ENCODE results near the gene HIC1.

Gene HIC1

GRCh38 chr17:2077040-2077439 is 22.1 kb downstream of the HIC1 start:
- no peak for DNase-seq

- DNase-seq = no peak
These were observed 26.7 kb downstream of the HIC1 start for GRCh38 chr17:2081564-2081963.

GRCh38 chr17:2082003-2082781 is 27.3 kb downstream of the HIC1 start:
- DNase-seq = no peak

GRCh38 chr17:2083613-2084035 is 28.7 kb downstream of the HIC1 start:
- peak; percentile 71 for DNase-seq

- DNase-seq = no peak
These were observed 29.3 kb downstream of the HIC1 start for GRCh38 chr17:2084036-2084765.

- DNase-seq = no peak
These were observed 30.1 kb downstream of the HIC1 start for GRCh38 chr17:2084766-2085647.

GRCh38 chr17:2085648-2085949 is 30.7 kb downstream of the HIC1 start:
- no peak for DNase-seq

- DNase-seq = no peak
These were observed 31.4 kb downstream of the HIC1 start for GRCh38 chr17:2086306-2086705.

- DNase-seq = peak; percentile 74
These were observed 32.8 kb downstream of the HIC1 start for GRCh38 chr17:2087597-2088211.

GRCh38 chr17:2089021-2089422 is 34.1 kb downstream of the HIC1 start:
- DNase-seq = no peak

- no peak for DNase-seq
These were observed 35.3 kb downstream of the HIC1 start for GRCh38 chr17:2090210-2090641.

GRCh38 chr17:2090804-2091534 is 36.1 kb downstream of the HIC1 start:
- DNase-seq = no peak

- DNase-seq = no peak
These were observed 37.4 kb downstream of the HIC1 start for GRCh38 chr17:2092253-2092652.

- no peak for DNase-seq
These were observed 38.4 kb downstream of the HIC1 start for GRCh38 chr17:2093349-2093748.

- no peak for DNase-seq
These were observed 40.1 kb downstream of the HIC1 start for GRCh38 chr17:2094891-2095535.

GRCh38 chr17:2095536-2095910 is 40.6 kb downstream of the HIC1 start:
- DNase-seq = no peak

GRCh38 chr17:2101448-2102257 is 46.8 kb downstream of the HIC1 start:
- peak; percentile 70 for DNase-seq

- no peak for DNase-seq
These were observed 48.3 kb downstream of the HIC1 start for GRCh38 chr17:2102931-2103809.

- DNase-seq = no peak
These were observed 50.8 kb downstream of the HIC1 start for GRCh38 chr17:2105663-2106062.

Measured in CD4-positive, alpha-beta T cell treated with Interleukin-15 for 1 hour (primary cell).